Effector memory CD4-positive, alpha-beta T cell (primary cell): ENCODE measurements around the gene UNC79.

Experiments used
- DNase-seq, 3 donors: peaks; one replicate each; pipeline ENCODE4 v3.0.0-alpha.2; 2020
- H3K27ac ChIP-seq: 2 replicates; pipeline ENCODE4 v1.7.0; 2013; ENCODE audit warnings: mild to moderate bottlenecking, low read length, moderate library complexity; ENCODE audit not compliant: insufficient read depth, poor library complexity, severe bottlenecking
- H3K27me3 ChIP-seq: replicated peaks from 2 replicates; pipeline ENCODE4 v1.7.0; 2013; ENCODE audit warnings: mild to moderate bottlenecking, low read length; ENCODE audit not compliant: insufficient read depth, control insufficient read depth, poor library complexity, severe bottlenecking
- H3K36me3 ChIP-seq: 2 replicates; pipeline ENCODE4 v1.7.0; 2013; ENCODE audit warnings: mild to moderate bottlenecking, low read length, moderate library complexity; ENCODE audit not compliant: control insufficient read depth, insufficient read depth
- H3K4me1 ChIP-seq: 2 replicates; pipeline ENCODE4 v1.7.0; 2013; ENCODE audit warnings: low read length, mild to moderate bottlenecking; ENCODE audit not compliant: control insufficient read depth, insufficient read depth, poor library complexity, severe bottlenecking
- H3K4me3 ChIP-seq: 2 replicates; pipeline ENCODE4 v1.7.0; 2013; ENCODE audit warnings: low read length, low read depth, mild to moderate bottlenecking; ENCODE audit not compliant: insufficient read depth, poor library complexity, severe bottlenecking
- H3K9me3 ChIP-seq: 2 replicates; pipeline ENCODE4 v1.7.0; 2013; ENCODE audit warnings: mild to moderate bottlenecking, low read length, moderate library complexity; ENCODE audit not compliant: control insufficient read depth

UNC79 gene

GRCh38 chr14:93690146-93690545, 259.4 kb downstream of the UNC79 start:
- Histone ChIP-seq H3K36me3 (no peaks in the 10 kb centered on the region), H3K27ac (no peak overlapping the region), H3K27me3 (peaks cover 2% of the 10 kb centered on the region), H3K4me1 (no peaks in the 10 kb centered on the region), H3K4me3 (no peak overlapping the region), H3K9me3 (no peaks in the 10 kb centered on the region)
- no peak for DNase-seq

DNA sequence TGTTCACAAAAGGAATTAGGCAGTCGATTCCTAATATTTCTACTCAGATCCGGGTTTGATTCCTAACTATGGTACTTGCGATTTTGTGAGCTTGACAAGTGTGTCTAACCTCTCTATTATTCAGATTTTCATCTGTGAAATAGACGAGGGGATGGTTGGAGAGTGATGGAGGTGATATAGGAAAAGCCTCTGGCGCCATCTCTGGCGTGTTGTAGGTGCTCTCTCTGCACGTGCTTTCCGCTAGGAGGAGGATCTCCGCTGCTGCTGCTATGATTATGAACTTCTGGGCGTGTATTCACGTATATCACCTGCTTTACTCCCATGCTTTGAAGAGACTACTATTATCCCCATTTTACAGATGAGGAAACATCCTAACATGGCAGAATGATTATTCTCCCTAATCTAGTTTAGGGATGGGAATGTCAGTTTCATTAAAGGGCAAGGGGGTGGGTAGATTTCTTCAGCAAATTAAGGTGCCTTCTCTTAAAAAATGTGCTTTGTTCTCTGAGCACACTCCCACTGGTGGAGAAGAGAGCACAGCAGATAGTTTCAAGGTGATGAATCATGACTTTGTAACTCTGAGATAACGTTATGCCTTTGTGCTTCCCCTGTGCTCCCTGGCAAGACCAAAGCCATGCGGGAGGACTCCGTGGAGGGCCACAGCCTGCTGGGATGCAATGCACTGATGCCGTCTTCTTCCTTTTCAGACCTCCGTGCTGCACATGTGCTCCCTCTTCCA, 260.5 kb downstream of the UNC79 start:
- Histone ChIP-seq H3K9me3 (no peaks in the 10 kb centered on the region), H3K27me3 (peaks cover 2% of the 10 kb centered on the region), H3K27ac (no peak overlapping the region)

DNA sequence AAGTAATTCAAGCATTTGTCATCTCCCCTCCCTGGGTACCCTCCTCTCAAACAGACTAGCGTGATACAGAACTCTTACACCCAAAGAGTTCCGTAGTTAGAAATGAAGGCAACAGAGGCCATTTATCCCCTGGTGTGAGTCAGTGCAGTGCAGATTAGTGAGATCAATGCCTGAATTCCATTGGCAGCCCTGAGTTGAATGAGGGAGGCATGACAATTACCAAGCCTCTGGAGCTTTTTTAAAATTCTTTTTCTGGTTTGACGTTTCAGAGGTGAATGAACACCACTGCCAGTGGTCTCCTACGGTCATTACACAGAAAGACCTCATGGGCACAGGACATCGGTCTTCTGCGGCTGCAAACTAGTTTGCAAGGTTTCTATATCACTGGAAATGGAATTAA, 263.2 kb downstream of the UNC79 start:
- H3K4me3 ChIP-seq: no peak overlapping the region
- DNase-seq: no peak

More for the DNA sequence above, 260.5 kb downstream of the UNC79 start:
- DNase-seq: no peak
- Histone ChIP-seq H3K36me3 (no peaks in the 10 kb centered on the region), H3K4me1 (no peaks in the 10 kb centered on the region), H3K4me3 (no peak overlapping the region)

DNA sequence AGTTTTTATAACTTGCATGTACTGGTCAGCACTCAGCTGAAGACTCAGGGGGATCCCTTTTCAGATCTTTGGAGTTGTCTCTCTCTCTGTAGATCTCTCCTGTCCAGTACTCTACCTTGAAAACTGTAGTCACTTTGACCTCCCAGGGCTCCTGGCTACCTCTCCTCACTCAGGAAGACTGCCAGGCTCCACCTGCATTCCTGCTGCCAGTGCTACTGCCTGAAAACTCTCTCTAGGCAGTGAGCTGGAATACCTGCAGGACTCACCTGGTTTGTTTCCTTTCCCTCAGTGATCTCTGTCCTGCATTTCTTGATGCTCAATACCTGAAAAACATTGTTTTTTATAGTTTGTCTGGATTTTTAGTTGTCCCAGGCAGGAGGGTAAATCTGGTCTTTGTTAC, 270.2 kb downstream of the UNC79 start:
- DNase-seq: no peak
- no peaks in the 10 kb centered on the region for H3K4me1 ChIP-seq
- H3K27me3 ChIP-seq: no peaks in the 10 kb centered on the region

More for the DNA sequence above, 263.2 kb downstream of the UNC79 start:
- Histone ChIP-seq H3K4me1 (no peaks in the 10 kb centered on the region), H3K36me3 (no peaks in the 10 kb centered on the region), H3K9me3 (no peaks in the 10 kb centered on the region), H3K27me3 (no peaks in the 10 kb centered on the region), H3K27ac (no peak overlapping the region)

DNA sequence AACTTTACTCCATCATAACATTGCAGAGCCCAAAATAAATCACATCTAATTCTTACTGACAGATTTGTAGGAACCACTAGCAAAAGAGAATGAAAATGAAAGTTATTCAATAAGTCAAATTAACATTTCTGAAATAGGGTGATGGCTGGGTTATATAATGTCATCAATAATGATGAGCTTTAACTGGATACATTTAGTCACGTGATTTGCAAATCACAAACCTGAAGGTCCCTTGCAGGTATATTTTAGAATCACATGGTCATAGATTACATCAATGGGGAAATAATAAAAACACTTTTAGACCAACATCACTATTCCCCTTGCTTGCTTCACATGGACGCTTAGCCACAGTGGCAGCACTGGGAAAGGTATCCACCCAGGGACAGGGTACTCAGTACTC, 270.8 kb downstream of the UNC79 start:
- Histone ChIP-seq H3K4me3 (no peak overlapping the region), H3K4me1 (no peaks in the 10 kb centered on the region), H3K36me3 (no peaks in the 10 kb centered on the region), H3K27ac (no peak overlapping the region), H3K27me3 (no peaks in the 10 kb centered on the region), H3K9me3 (no peaks in the 10 kb centered on the region)
- no peak for DNase-seq

More for the DNA sequence above, 270.2 kb downstream of the UNC79 start:
- H3K36me3 ChIP-seq: no peaks in the 10 kb centered on the region
- H3K4me3 ChIP-seq: no peak overlapping the region
- H3K27ac ChIP-seq: no peak overlapping the region
- no peaks in the 10 kb centered on the region for H3K9me3 ChIP-seq

- no peaks in the 10 kb centered on the region for H3K9me3 ChIP-seq
These were observed 272.2 kb downstream of the UNC79 start for GRCh38 chr14:93702946-93703345.

DNA sequence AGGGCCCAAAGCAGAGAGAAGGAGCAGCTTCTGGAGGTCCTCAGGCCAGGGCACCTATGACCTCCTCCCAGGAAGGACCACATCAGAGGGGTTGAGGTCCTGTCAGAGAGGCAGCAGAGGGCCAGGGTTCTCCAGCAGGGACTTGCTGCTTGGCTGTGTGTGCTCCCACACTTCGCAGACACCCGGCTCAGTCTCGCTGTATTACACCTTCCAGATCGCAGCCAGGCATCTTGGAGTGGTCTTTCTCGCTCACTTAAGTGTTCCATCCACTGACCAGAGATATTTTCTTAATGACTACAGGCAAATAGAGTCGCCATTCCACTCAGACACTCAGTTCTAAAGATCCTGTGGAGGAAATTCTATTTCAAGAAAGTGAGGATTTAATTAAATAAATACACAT, 273.2 kb downstream of the UNC79 start:
- Histone ChIP-seq H3K27ac (no peak overlapping the region), H3K36me3 (no peaks in the 10 kb centered on the region), H3K9me3 (no peaks in the 10 kb centered on the region), H3K4me1 (no peaks in the 10 kb centered on the region), H3K27me3 (no peaks in the 10 kb centered on the region), H3K4me3 (no peak overlapping the region)
- no peak for DNase-seq

More at GRCh38 chr14:93702946-93703345, 272.2 kb downstream of the UNC79 start:
- no peak for DNase-seq
- H3K27ac ChIP-seq: no peak overlapping the region
- H3K36me3 ChIP-seq: no peaks in the 10 kb centered on the region
- no peaks in the 10 kb centered on the region for H3K4me1 ChIP-seq
- no peak overlapping the region for H3K4me3 ChIP-seq
- no peaks in the 10 kb centered on the region for H3K27me3 ChIP-seq

- DNase-seq: no peak
- Histone ChIP-seq H3K27ac (no peak overlapping the region), H3K36me3 (no peaks in the 10 kb centered on the region), H3K4me1 (no peaks in the 10 kb centered on the region), H3K27me3 (no peaks in the 10 kb centered on the region), H3K4me3 (no peak overlapping the region), H3K9me3 (no peaks in the 10 kb centered on the region)
These were observed 274.9 kb downstream of the UNC79 start for GRCh38 chr14:93705513-93706156.

- Histone ChIP-seq H3K27ac (no peak overlapping the region), H3K4me3 (no peak overlapping the region), H3K9me3 (no peaks in the 10 kb centered on the region), H3K27me3 (no peaks in the 10 kb centered on the region), H3K4me1 (no peaks in the 10 kb centered on the region), H3K36me3 (no peaks in the 10 kb centered on the region)
- DNase-seq: no peak
These were observed 275.7 kb downstream of the UNC79 start for GRCh38 chr14:93706360-93706955.

GRCh38 chr14:93707475-93707874, 276.7 kb downstream of the UNC79 start:
- H3K9me3 ChIP-seq: no peaks in the 10 kb centered on the region
- no peaks in the 10 kb centered on the region for H3K27me3 ChIP-seq
- H3K4me3 ChIP-seq: no peak overlapping the region
- no peaks in the 10 kb centered on the region for H3K36me3 ChIP-seq
- no peak overlapping the region for H3K27ac ChIP-seq
- no peak for DNase-seq
- H3K4me1 ChIP-seq: no peaks in the 10 kb centered on the region
